ENCODE measurements around the gene ARHGDIA. TPM values are rescaled to one million over a fixed set of nuclear protein-coding genes. Genes with fewer than 3 reads are reported as not detected.

ARHGDIA gene
- polyA plus RNA-seq, 1 experiment, result 62.2 TPM

- POLR2A ChIA-PET, result interaction anchor here (1.0 kb wide), 1 partner anchor 11 kb away, joined by 4 read pairs; the partner anchor contains the start of gene P4HB
Measured at GRCh38 chr17:81849457-81849856, 21.7 kb downstream of the ARHGDIA start.

DNA sequence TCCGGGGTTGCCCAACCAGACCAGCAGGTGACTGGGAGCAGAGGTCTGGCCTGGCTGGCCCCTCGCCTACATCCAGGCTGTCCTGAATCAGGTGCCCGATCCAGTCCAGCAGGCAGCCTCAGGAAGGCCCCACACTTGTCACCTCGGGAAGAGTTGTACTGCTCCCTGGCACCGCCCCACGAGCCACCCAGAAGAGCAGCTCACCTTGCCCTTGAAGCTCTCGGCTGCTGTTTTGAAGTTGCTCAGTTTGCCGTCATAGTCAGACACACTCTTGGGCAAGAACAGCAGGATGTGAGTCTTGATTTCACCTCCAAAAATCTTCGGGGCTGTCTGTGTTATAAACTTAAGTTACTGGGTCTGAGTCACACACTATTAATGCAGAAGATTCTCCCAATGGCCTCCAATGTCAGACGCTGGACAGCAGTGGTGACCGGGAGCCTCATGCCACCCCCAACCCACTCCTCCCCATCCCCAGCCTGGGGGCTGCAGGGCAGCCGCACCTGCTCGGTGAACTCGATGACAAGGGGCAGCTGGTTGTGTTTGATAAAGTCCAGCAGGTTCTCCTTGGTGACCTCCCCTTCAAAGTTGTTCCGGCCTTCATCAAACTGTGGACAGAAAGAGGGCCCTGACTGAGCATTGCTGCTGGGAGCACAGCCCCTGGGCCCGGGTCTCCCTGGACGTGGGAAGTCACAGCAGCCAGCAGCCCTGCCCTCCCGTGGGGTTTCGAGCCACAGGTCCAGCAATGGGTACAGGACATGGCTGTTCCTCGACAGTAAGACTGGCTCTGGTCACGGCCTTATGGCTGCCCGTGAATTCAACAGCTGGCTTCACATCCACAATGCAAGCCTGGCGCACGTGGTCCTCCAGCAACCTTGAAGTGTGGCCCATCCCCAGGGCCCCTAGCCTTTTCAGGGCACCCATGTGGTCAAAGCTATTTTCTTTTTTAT is 24.1 kb downstream of the ARHGDIA start:
- Histone ChIP-seq H3K27me3 (ENCODE audit: control insufficient read depth, insufficient read depth, low read length) (no peaks in the 10 kb centered on the region), H3K27ac (ENCODE audit: low read depth, low read length) (peak overlapping the region; percentile 2), H3K4me3 (ENCODE audit: low read depth, low read length) (no peak overlapping the region), H3K9me3 (ENCODE audit: control insufficient read depth, insufficient read depth, low read length) (no peaks in the 10 kb centered on the region; the same call in 1 of the 2 replicates)
- TF ChIP-seq, protein P1, sequence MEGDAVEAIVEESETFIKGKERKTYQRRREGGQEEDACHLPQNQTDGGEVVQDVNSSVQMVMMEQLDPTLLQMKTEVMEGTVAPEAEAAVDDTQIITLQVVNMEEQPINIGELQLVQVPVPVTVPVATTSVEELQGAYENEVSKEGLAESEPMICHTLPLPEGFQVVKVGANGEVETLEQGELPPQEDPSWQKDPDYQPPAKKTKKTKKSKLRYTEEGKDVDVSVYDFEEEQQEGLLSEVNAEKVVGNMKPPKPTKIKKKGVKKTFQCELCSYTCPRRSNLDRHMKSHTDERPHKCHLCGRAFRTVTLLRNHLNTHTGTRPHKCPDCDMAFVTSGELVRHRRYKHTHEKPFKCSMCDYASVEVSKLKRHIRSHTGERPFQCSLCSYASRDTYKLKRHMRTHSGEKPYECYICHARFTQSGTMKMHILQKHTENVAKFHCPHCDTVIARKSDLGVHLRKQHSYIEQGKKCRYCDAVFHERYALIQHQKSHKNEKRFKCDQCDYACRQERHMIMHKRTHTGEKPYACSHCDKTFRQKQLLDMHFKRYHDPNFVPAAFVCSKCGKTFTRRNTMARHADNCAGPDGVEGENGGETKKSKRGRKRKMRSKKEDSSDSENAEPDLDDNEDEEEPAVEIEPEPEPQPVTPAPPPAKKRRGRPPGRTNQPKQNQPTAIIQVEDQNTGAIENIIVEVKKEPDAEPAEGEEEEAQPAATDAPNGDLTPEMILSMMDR (IDR thresholded peaks at IDR 0.05; ENCODE audit: low read depth, low read length), result no peak
- ChIA-PET CTCF (no interaction called here), POLR2A (interaction anchor here (0.8 to 1.2 kb wide), 3 partner anchors 13 to 80 kb away, joined by 3 to 5 read pairs (median 3); no protein-coding TSS in a partner anchor)
- no peak for DNase-seq (ENCODE audit: low read depth, low spot score)

More at GRCh38 chr17:81849457-81849856, 21.7 kb downstream of the ARHGDIA start:
- no peak for DNase-seq (ENCODE audit: low read depth, low spot score)
- Histone ChIP-seq H3K9me3 (ENCODE audit: control insufficient read depth, insufficient read depth, low read length) (no peaks in the 10 kb centered on the region; the same call in 1 of the 2 replicates), H3K27ac (ENCODE audit: low read depth, low read length) (no peak overlapping the region), H3K4me3 (ENCODE audit: low read depth, low read length) (no peak overlapping the region), H3K27me3 (ENCODE audit: control insufficient read depth, insufficient read depth, low read length) (no peaks in the 10 kb centered on the region)
- CTCF ChIA-PET, result no interaction called here
- TF ChIP-seq, protein P1 (IDR thresholded peaks at IDR 0.05; ENCODE audit: low read depth, low read length), result no peak

DNA sequence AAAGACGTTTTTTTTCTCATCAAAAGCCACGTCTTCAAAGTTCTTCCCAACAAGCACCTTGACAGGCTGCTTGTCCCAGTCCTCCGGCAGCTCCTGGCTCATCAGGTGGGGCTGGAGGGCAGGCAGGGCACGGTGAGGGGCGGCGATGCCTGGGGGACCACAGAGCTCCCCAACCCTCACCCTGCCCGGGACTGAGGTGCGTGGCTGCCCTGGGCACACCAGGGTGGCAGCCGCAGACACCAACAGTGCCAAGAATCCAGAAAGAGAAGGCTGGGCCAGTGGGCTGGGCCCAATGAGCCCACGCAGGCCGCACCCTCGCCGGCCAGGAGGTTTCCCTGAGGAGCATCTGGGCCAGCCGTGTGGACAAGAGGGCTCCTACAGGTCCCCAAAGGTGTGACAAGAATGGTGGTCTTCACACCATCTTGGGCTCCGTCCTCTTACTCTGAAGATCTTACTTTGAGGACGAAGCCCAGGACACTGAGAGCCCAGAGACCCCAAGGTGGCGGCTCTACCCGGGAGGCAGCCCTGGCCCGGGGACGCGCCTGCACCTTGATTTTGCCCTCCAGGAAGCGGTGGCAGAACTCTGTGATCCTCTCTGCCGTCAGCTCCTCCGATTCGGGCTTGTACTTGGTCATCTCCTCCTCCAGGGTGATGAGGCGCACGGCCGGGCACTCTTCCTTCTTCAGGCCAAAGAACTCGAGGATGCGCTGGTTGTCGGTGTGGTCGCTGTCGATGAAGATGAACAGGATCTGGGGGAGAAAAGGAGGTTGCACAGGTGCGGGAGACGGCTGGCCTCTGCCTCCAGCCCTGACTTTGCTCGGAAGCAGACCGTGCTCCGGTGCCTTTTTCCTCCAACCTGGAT is 25.0 kb downstream of the ARHGDIA start:
- no peak for DNase-seq (ENCODE audit: low read depth, low spot score)
- POLR2A ChIA-PET, result interaction anchor here (0.6 kb wide), 1 partner anchor 26 kb away, joined by 11 read pairs; no protein-coding TSS in a partner anchor
- H3K9me3 ChIP-seq (ENCODE audit: control insufficient read depth, insufficient read depth, low read length), result no peaks in the 10 kb centered on the region; the same call in 1 of the 2 replicates
- H3K4me3 ChIP-seq (ENCODE audit: low read depth, low read length), result no peak overlapping the region
- no peak overlapping the region for H3K27ac ChIP-seq (ENCODE audit: low read depth, low read length)
- CTCF ChIA-PET, result no interaction called here
- TF ChIP-seq, protein P1 (IDR thresholded peaks at IDR 0.05; ENCODE audit: low read depth, low read length), result no peak
- no peaks in the 10 kb centered on the region for H3K27me3 ChIP-seq (ENCODE audit: control insufficient read depth, insufficient read depth, low read length)

GRCh38 chr17:81845361-81845760 is 25.8 kb downstream of the ARHGDIA start:
- no peaks in the 10 kb centered on the region; the same call in 1 of the 2 replicates for H3K9me3 ChIP-seq (ENCODE audit: control insufficient read depth, insufficient read depth, low read length)
- TF ChIP-seq, protein P1 (IDR thresholded peaks at IDR 0.05; ENCODE audit: low read depth, low read length), result no peak
- no peak for DNase-seq (ENCODE audit: low read depth, low spot score)
- no peaks in the 10 kb centered on the region for H3K27me3 ChIP-seq (ENCODE audit: control insufficient read depth, insufficient read depth, low read length)
- ChIA-PET CTCF (no interaction called here), POLR2A (interaction anchor here (0.6 kb wide), 1 partner anchor 25 kb away, joined by 11 read pairs; no protein-coding TSS in a partner anchor)
- no peak overlapping the region for H3K4me3 ChIP-seq (ENCODE audit: low read depth, low read length)
- H3K27ac ChIP-seq (ENCODE audit: low read depth, low read length), result no peak overlapping the region
